ENCODE results near the gene FNDC10.
"Not testable (repeated sequence)": the region's sequence is repeated elsewhere in the genome, so short reads cannot be mapped to it uniquely, and the experiment has no call there.

DNA sequence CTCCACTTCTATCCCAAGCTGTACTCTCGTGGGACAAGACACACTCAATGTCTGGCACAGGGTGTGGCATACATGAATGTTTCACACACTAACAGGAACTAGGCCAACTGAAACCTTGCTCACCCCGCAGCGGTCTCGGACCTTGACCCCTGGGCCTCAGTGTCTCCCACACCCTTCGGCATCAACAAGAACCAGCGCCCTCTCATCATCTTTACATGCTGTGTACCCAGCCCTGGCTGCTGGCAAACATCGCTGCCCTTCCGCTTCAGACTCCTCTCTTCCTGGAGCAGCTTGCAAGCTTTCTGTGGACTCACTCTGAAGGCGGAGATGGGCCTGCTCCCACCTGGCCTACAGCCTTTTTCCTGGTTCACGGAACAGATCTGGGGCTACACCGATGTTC lies 48.3 kb upstream of the FNDC10 start:
- TF ChIP-seq POLR2A (IDR thresholded peaks at IDR 0.05) = not testable (repeated sequence)
- TF ChIP-seq, protein P1, sequence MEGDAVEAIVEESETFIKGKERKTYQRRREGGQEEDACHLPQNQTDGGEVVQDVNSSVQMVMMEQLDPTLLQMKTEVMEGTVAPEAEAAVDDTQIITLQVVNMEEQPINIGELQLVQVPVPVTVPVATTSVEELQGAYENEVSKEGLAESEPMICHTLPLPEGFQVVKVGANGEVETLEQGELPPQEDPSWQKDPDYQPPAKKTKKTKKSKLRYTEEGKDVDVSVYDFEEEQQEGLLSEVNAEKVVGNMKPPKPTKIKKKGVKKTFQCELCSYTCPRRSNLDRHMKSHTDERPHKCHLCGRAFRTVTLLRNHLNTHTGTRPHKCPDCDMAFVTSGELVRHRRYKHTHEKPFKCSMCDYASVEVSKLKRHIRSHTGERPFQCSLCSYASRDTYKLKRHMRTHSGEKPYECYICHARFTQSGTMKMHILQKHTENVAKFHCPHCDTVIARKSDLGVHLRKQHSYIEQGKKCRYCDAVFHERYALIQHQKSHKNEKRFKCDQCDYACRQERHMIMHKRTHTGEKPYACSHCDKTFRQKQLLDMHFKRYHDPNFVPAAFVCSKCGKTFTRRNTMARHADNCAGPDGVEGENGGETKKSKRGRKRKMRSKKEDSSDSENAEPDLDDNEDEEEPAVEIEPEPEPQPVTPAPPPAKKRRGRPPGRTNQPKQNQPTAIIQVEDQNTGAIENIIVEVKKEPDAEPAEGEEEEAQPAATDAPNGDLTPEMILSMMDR (IDR thresholded peaks at IDR 0.05 in 8 of 11, conservative IDR thresholded peaks at IDR 0.05 in 3 of 11) = not testable (repeated sequence)
